Endothelial cell of umbilical vein (primary cell): ENCODE data around the gene NT5DC2. TPM values are rescaled to one million over a fixed set of nuclear protein-coding genes. Genes with fewer than 3 reads are reported as not detected.

Source experiments
- BruUV-seq: library from RNA; stranded (reverse); fragments of 400-500 nt; replicated peaks from 2 replicates; lab custom pipeline; 2021; lab: Mats Ljungman, UMichigan
- CTCF ChIA-PET: fragments of 300-600, 350-600 bp; sonication (Branson Sonifier 250); formaldehyde crosslinking; loops from one replicate; lab custom pipeline; 2021; ENCODE audit warnings: antibody characterized with exemption, inconsistent platforms; lab: Charles Lee
- POLR2A ChIA-PET: fragments of 300-600, 350-600 bp; sonication (Branson Sonifier 250); formaldehyde crosslinking; loops from one replicate; lab custom pipeline; 2021; ENCODE audit warnings: antibody characterized with exemption, inconsistent platforms; lab: Charles Lee
- DNase-seq: peaks from one replicate; pipeline ENCODE4 v3.0.0-alpha.2; 2011; ENCODE audit warnings: low read depth, low spot score
- FAIRE-seq: peaks from 2 replicates; lab custom pipeline; 2011; peaks lifted over from hg19 to GRCh38; lab: Jason Lieb, UNC
- H2AFZ ChIP-seq: 2 replicates; pipeline ENCODE4 v1.6.0; 2012; ENCODE audit warnings: low read depth, low read length, control low read depth, inconsistent platforms
- H3K27ac ChIP-seq: 2 replicates; pipeline ENCODE4 v1.5.1; 2011; ENCODE audit warnings: low read depth, mild to moderate bottlenecking, control low read depth, low read length, moderate library complexity; ENCODE audit not compliant: insufficient read depth
- H3K27me3 ChIP-seq, 2 experiments: 2 replicates each; pipeline versions ENCODE4 v1.6.0 to v1.6.1; 2011; ENCODE audit warnings: low read length in 2 of 2, mixed read lengths in 1 of 2; ENCODE audit not compliant: control insufficient read depth in 2 of 2, insufficient read depth in 2 of 2
- H3K36me3 ChIP-seq, 2 experiments: 2 replicates in 1 of 2; 3 replicates in 1 of 2; pipeline ENCODE4 v1.5.1; 2011; ENCODE audit warnings: low read length in 2 of 2, mild to moderate bottlenecking in 1 of 2, moderate library complexity in 1 of 2; ENCODE audit not compliant: control insufficient read depth in 2 of 2, insufficient read depth in 2 of 2; ENCODE audit errors: extremely low read depth in 1 of 2
- H3K4me1 ChIP-seq: 3 replicates; pipeline ENCODE4 v1.5.1; 2011; ENCODE audit warnings: mild to moderate bottlenecking, low read length; ENCODE audit not compliant: control insufficient read depth, insufficient read depth; ENCODE audit errors: extremely low read depth
- H3K4me2 ChIP-seq: 2 replicates; pipeline ENCODE4 v1.6.1; 2011; ENCODE audit warnings: low read length, control low read depth, mixed read lengths; ENCODE audit not compliant: insufficient read depth
- H3K4me3 ChIP-seq, 3 experiments: fragments of 200-600 bp in 1 of 3; sonication (generic), shearing (Covaris generic) in 1 of 3; replicated peaks in 1 of 3; 2 replicates each; pipeline ENCODE4 v1.5.1; 2011 to 2016; ENCODE audit warnings: control low read depth in 3 of 3, low read length in 3 of 3, mild to moderate bottlenecking in 2 of 3, inconsistent platforms in 1 of 3, low read depth in 1 of 3, moderate library complexity in 1 of 3; ENCODE audit not compliant: insufficient read depth in 1 of 3
- H3K79me2 ChIP-seq: 2 replicates; pipeline ENCODE4 v1.6.0; 2012; ENCODE audit warnings: low read length, inconsistent platforms; ENCODE audit not compliant: control insufficient read depth, insufficient read depth
- H3K9ac ChIP-seq: replicated peaks from 2 replicates; pipeline ENCODE3; 2011; ENCODE audit warnings: low read length, control low read depth; ENCODE audit not compliant: insufficient read depth; ENCODE audit errors: extremely low read depth
- H3K9me1 ChIP-seq: replicated peaks from 3 replicates; pipeline ENCODE4 v1.6.0; 2011; ENCODE audit warnings: mild to moderate bottlenecking, low read length; ENCODE audit not compliant: control insufficient read depth, insufficient read depth; ENCODE audit errors: extremely low read depth
- H3K9me3 ChIP-seq: replicated peaks from 2 replicates; pipeline ENCODE4 v1.5.1; 2012; ENCODE audit warnings: low read length, inconsistent platforms; ENCODE audit not compliant: control insufficient read depth, insufficient read depth
- H4K20me1 ChIP-seq: replicated peaks from 2 replicates; pipeline ENCODE3; 2011; ENCODE audit warnings: mild to moderate bottlenecking, low read length; ENCODE audit not compliant: control insufficient read depth, insufficient read depth; ENCODE audit errors: extremely low read depth
- EZH2 ChIP-seq: IDR thresholded peaks from 2 replicates; pipeline ENCODE4 v1.6.1; 2012; ENCODE audit warnings: borderline replicate concordance, low read depth, mild to moderate bottlenecking, moderate library complexity, low read length, inconsistent platforms; ENCODE audit not compliant: severe bottlenecking
- FOS ChIP-seq: IDR thresholded peaks from 2 replicates; pipeline ENCODE4 v1.6.1; 2011; ENCODE audit warnings: mild to moderate bottlenecking, low read length, moderate library complexity, borderline replicate concordance; ENCODE audit not compliant: insufficient read depth
- GATA2 ChIP-seq: IDR thresholded peaks from 2 replicates; pipeline ENCODE4 v1.7.0; 2011; ENCODE audit warnings: low read depth, mild to moderate bottlenecking, moderate library complexity, mixed read lengths, low read length; ENCODE audit not compliant: insufficient read length, insufficient read depth
- JUN ChIP-seq: IDR thresholded peaks from 2 replicates; pipeline ENCODE4 v1.6.1; 2011; ENCODE audit warnings: borderline replicate concordance, low read depth; ENCODE audit not compliant: insufficient read length, insufficient read depth
- MYC ChIP-seq: IDR thresholded peaks from one replicate; pipeline ENCODE4 v1.6.1; 2011; ENCODE audit warnings: mild to moderate bottlenecking, low read depth, low read length
- POLR2A ChIP-seq: IDR thresholded peaks from 2 replicates; pipeline ENCODE4 v1.6.1; 2012; ENCODE audit warnings: low read depth, mild to moderate bottlenecking, control low read depth, low read length
- POLR2AphosphoS5 ChIP-seq: IDR thresholded peaks from 2 replicates; pipeline ENCODE4 v1.6.1; 2012; ENCODE audit warnings: low read depth, mild to moderate bottlenecking, control low read depth, low read length, moderate library complexity; ENCODE audit not compliant: insufficient read depth
- dilution Hi-C: fragments of 300-500 bp; cut with MboI; formaldehyde crosslinking; loops from one replicate; pipeline ENCODE4 v1.15.0; 2019; ENCODE audit warnings: low sequenced_read_pairs; ENCODE audit not compliant: extremely low pct_ligation_motif_present
- intact Hi-C: fragments of 100-400 bp; cut with micrococcal nuclease; formaldehyde crosslinking; loops from one replicate; pipeline ENCODE4 v1.10.0; 2022
- polyA plus RNA-seq, 4 experiments: library from polyadenylated mRNA; depleted of rRNA in 3 of 4; stranded (reverse) in 3 of 4; unstranded in 1 of 4; fragments of >200 nt; gene quantifications; 2 replicates each; pipeline versions ENCODE4 v1.2.1 to v1.2.3, GENCODE V29; 2011 to 2012; ENCODE audit warnings: missing spikeins in 1 of 4
- total RNA-seq: library from RNA; stranded (reverse); gene quantifications from 2 replicates; pipeline ENCODE4 v1.2.3, GENCODE V29; 2021
- TF ChIP-seq, protein P1 (sequence below), 2 donors: IDR thresholded peaks; 1 replicate in 1 of 2; 2 replicates in 1 of 2; pipeline ENCODE4 v1.5.1; 2011; ENCODE audit warnings: low read length in 2 of 2, mild to moderate bottlenecking in 2 of 2, moderate library complexity in 2 of 2, control low read depth in 1 of 2, inconsistent platforms in 1 of 2, low read depth in 1 of 2; ENCODE audit not compliant: insufficient read depth in 1 of 2; ENCODE audit errors: extremely low read depth in 1 of 2
- TF ChIP-seq, protein P2 (sequence below): IDR thresholded peaks from 2 replicates; pipeline ENCODE4 v1.6.1; 2011; ENCODE audit not compliant: insufficient read depth, insufficient read length

Gene NT5DC2
- total and polyA plus RNA-seq, 2 donors (not counting 3 experiments of a cell fraction or from before 2014, with no cell fraction given): 298 to 402 TPM

DNA sequence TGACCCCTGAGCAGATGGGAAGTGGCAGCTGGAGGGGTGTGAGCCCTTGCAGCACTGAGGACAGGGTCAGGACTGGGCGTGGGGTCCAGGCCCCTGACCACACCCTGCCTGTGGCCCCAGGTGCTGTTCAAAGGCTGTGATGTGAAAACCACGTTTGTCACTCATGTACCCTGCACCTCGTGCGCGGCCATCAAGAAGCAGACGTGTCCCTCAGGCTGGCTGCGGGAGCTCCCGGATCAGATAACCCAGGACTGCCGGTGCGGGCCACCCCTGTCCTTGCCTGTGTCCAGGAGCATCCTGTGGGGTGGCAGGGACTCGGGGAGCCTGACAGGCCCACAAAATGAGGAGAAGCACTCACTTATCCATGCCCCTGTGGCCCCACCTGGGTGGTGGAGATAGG, 32.6 kb downstream of the NT5DC2 start:
- dilution Hi-C loops: no loop called here
- FAIRE-seq (no peak), DNase-seq (no peak)
- Histone ChIP-seq H3K27me3 (no peaks in the 10 kb centered on the region), H3K9me1 (no peaks in the 10 kb centered on the region), H3K36me3 (peaks cover 14 to 42% of the 10 kb centered on the region in 2 experiments), H3K4me1 (peaks cover 20% of the 10 kb centered on the region), H2AFZ (no peak overlapping the region), H3K79me2 (peaks cover 56% of the 10 kb centered on the region), H4K20me1 (no peaks in the 10 kb centered on the region), H3K4me3 (no peak overlapping the region), H3K4me2 (no peak overlapping the region), H3K9me3 (no peaks in the 10 kb centered on the region), H3K9ac (no peak overlapping the region), H3K27ac (no peak overlapping the region)
- BruUV-seq: no TSS peak
- POLR2A ChIA-PET: no interaction called here
- intact Hi-C loops: no loop called here
- CTCF ChIA-PET: no interaction called here
- TF ChIP-seq MYC (no peak), JUN (no peak), POLR2AphosphoS5 (no peak), EZH2 (no peak), FOS (no peak), GATA2 (no peak), POLR2A (no peak)
- TF ChIP-seq, protein P1, sequence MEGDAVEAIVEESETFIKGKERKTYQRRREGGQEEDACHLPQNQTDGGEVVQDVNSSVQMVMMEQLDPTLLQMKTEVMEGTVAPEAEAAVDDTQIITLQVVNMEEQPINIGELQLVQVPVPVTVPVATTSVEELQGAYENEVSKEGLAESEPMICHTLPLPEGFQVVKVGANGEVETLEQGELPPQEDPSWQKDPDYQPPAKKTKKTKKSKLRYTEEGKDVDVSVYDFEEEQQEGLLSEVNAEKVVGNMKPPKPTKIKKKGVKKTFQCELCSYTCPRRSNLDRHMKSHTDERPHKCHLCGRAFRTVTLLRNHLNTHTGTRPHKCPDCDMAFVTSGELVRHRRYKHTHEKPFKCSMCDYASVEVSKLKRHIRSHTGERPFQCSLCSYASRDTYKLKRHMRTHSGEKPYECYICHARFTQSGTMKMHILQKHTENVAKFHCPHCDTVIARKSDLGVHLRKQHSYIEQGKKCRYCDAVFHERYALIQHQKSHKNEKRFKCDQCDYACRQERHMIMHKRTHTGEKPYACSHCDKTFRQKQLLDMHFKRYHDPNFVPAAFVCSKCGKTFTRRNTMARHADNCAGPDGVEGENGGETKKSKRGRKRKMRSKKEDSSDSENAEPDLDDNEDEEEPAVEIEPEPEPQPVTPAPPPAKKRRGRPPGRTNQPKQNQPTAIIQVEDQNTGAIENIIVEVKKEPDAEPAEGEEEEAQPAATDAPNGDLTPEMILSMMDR (IDR thresholded peaks at IDR 0.05; ENCODE audit: extremely low read depth in 1 of 2, insufficient read depth in 1 of 2, low read depth in 1 of 2, low read length in 2 of 2): no peak
- TF ChIP-seq, protein P2, sequence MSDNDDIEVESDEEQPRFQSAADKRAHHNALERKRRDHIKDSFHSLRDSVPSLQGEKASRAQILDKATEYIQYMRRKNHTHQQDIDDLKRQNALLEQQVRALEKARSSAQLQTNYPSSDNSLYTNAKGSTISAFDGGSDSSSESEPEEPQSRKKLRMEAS: no peak
